Hepatocyte (in vitro differentiated cells): ENCODE results near the gene UTS2R. TPM values are rescaled to one million over a fixed set of nuclear protein-coding genes. Genes with fewer than 3 reads are reported as not detected.
A peak's percentile ranks its signal among the peaks of the same experiment; 100 is the strongest.

Experiments used
- DNase-seq: peaks from one replicate; pipeline ENCODE4 v3.0.0-alpha.2; 2016; ENCODE audit warnings: low spot score
- H2AFZ ChIP-seq: fragments of 200-600 bp; sonication (generic); 2 replicates; pipeline ENCODE4 v1.6.0; 2016; ENCODE audit warnings: antibody characterized with exemption, mild to moderate bottlenecking
- H3K27ac ChIP-seq: fragments of 200-600 bp; sonication (generic); 2 replicates; pipeline ENCODE4 v1.5.1; 2016; ENCODE audit warnings: mild to moderate bottlenecking
- H3K27me3 ChIP-seq: fragments of 200-600 bp; sonication (generic); 2 replicates; pipeline ENCODE4 v1.6.1; 2016
- H3K36me3 ChIP-seq: fragments of 200-600 bp; sonication (generic); replicated peaks from 2 replicates; pipeline ENCODE4 v1.5.1; 2016; ENCODE audit warnings: low read depth; ENCODE audit not compliant: insufficient read depth
- H3K4me1 ChIP-seq: fragments of 200-600 bp; sonication (generic); 2 replicates; pipeline ENCODE4 v1.5.1; 2016; ENCODE audit warnings: mild to moderate bottlenecking, moderate library complexity; ENCODE audit not compliant: insufficient read depth
- H3K4me2 ChIP-seq: fragments of 200-600 bp; sonication (generic); 2 replicates; pipeline ENCODE4 v1.6.0; 2016
- H3K4me3 ChIP-seq: fragments of 200-600 bp; sonication (generic); 2 replicates; pipeline ENCODE4 v1.5.1; 2016; ENCODE audit warnings: mild to moderate bottlenecking
- H3K79me2 ChIP-seq: fragments of 200-600 bp; sonication (generic); 2 replicates; pipeline ENCODE4 v1.6.0; 2017; ENCODE audit warnings: mild to moderate bottlenecking
- H3K9me2 ChIP-seq: fragments of 200-600 bp; sonication (generic); replicated peaks from 2 replicates; pipeline ENCODE4 v1.6.0; 2017; ENCODE audit warnings: mild to moderate bottlenecking; ENCODE audit not compliant: insufficient read depth
- H3K9me3 ChIP-seq: fragments of 200-600 bp; sonication (generic); 2 replicates; pipeline ENCODE4 v1.5.1; 2016; ENCODE audit warnings: low read depth, mild to moderate bottlenecking
- H4K20me1 ChIP-seq: fragments of 200-600 bp; sonication (generic); 2 replicates; pipeline ENCODE4 v1.6.0; 2016; ENCODE audit warnings: mild to moderate bottlenecking; ENCODE audit not compliant: insufficient read depth, poor library complexity, severe bottlenecking
- EZH2 ChIP-seq: fragments of 200-600 bp; sonication (generic); IDR thresholded peaks from 2 replicates; pipeline ENCODE4 v1.6.1; 2016; ENCODE audit warnings: antibody characterized with exemption, mild to moderate bottlenecking, borderline replicate concordance
- EZH2phosphoT487 ChIP-seq: fragments of 200-600 bp; sonication (generic); IDR thresholded peaks from one replicate; pipeline ENCODE4 v1.6.1; 2018; ENCODE audit warnings: antibody characterized with exemption, mild to moderate bottlenecking, low read depth, moderate library complexity; ENCODE audit not compliant: unreplicated experiment, severe bottlenecking
- WGBS: methylation state at CpG from one replicate; pipeline ENCODE4 v1.1.6; 2016; ENCODE audit warnings: low lambda C conversion rate; ENCODE audit errors: missing lambda C conversion rate; 5-methylcytosine and 5-hydroxymethylcytosine counted together
- polyA plus RNA-seq: library from polyadenylated mRNA; unstranded; fragments of >200 nt; fragmentation: Nextera tagmentation; extraction: Ambion mirVana; gene quantifications from 2 replicates; pipeline ENCODE4 v1.2.1, GENCODE V29; 2016
- total RNA-seq: library from RNA; depleted of rRNA; stranded (reverse); fragments of >200 nt; gene quantifications from 2 replicates; pipeline ENCODE4 v1.2.3, GENCODE V29; 2014
- TF ChIP-seq, protein P1 (sequence below): fragments of 200-600 bp; sonication (generic); IDR thresholded peaks from 2 replicates; pipeline ENCODE4 v1.5.1; 2016; ENCODE audit warnings: antibody characterized with exemption, mild to moderate bottlenecking; ENCODE audit not compliant: poor library complexity

UTS2R gene
- total and polyA plus RNA-seq, 2 experiments from 2014 or later = 0.10 TPM; not detected in 1

DNA sequence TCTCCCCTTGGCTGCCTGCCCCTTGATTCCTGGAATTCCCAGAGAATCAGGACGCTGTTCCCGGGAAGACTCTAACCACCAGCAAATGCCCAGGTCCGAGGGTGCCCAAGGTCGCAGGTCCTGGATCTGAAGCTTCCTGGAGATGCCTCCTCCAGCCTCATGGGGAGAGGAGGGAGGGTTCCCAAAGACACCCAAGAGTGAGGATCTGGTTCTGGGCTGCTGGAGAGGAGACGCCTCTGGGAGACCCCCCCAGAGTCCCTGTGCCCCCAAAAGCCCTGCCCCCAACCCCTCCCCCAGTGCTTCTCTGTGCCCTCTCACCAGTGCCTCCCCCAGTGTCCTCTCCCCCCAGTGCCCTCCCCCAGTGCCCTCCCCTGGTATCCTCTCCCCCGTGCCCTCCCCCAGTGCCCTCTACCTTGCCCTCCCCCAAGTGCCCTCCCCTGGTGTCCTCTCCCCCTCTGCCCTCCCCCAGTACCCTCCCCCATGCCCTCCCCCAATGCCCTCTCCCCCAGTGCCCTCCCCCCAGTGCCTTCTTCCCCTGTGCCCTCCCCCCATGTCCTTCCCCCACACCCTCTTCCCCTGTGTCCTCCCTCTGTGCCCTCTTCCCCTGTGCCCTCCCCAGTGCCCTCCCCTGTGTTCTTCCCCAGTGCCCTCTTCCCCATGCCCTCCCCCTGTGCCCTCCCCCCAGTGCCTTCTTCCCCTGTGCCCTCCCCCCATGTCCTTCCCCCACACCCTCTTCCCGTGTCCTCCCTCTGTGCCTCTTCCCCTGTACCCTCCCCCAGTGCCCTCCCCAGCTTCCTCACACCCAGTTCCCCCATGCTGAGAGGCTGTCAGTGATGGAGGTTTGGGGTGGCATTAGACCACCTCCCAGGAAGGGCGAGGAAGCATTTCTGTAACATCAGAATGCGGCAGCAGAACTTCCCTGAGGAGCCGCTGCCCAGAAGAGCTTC is 31.7 kb upstream of the UTS2R start:
- peak overlapping the region; percentile 80 for H3K27ac ChIP-seq
- H3K4me3 ChIP-seq = no peak overlapping the region

DNA sequence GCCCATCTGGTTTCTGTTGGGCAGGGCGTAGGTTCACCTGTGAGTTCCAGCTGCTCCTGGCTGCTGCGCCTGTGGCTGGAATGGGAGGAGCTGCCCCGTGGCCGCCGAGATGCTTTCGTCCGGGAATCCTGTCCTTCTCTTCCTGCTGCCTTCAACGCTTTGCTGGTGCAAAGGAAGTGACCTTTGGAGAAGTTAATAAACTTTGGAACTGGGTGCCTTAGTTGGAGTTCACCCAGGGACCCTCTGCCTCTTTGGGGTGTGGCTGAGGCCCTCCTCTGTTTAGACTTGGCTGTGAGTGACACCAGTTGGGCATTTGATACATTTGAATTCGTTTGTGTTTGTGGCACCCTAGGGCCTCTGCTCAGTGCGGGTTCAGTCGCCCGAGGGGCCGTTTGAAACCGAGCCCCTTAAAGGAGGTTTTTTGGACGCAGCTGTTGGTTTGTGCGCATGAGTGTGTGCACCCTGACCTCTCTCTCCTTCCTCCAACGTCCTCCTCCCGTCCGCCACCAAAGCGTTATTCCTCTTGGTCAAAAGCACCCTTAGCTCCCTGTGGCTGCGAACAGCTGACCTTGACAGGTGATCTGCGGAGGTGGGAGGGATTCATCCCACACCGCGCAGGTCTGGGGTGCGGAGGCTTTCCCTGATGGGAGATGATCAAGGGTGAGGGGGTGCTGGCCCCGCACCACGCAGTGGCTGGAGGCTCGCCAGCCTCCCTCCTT is 29.0 kb upstream of the UTS2R start:
- no peaks in the 10 kb centered on the region for H4K20me1 ChIP-seq
- TF ChIP-seq EZH2phosphoT487 = no peak
- TF ChIP-seq EZH2 = no peak
- TF ChIP-seq, protein P1, sequence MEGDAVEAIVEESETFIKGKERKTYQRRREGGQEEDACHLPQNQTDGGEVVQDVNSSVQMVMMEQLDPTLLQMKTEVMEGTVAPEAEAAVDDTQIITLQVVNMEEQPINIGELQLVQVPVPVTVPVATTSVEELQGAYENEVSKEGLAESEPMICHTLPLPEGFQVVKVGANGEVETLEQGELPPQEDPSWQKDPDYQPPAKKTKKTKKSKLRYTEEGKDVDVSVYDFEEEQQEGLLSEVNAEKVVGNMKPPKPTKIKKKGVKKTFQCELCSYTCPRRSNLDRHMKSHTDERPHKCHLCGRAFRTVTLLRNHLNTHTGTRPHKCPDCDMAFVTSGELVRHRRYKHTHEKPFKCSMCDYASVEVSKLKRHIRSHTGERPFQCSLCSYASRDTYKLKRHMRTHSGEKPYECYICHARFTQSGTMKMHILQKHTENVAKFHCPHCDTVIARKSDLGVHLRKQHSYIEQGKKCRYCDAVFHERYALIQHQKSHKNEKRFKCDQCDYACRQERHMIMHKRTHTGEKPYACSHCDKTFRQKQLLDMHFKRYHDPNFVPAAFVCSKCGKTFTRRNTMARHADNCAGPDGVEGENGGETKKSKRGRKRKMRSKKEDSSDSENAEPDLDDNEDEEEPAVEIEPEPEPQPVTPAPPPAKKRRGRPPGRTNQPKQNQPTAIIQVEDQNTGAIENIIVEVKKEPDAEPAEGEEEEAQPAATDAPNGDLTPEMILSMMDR = no peak
- H3K4me1 ChIP-seq = peaks cover 31% of the 10 kb centered on the region
- no peaks in the 10 kb centered on the region for H3K9me3 ChIP-seq
- H3K4me2 ChIP-seq = no peak overlapping the region
- no peak overlapping the region for H3K4me3 ChIP-seq
- 91% methylated on average over 28 of the region's 28 CpGs for WGBS
- no peaks in the 10 kb centered on the region for H3K79me2 ChIP-seq
- no peaks in the 10 kb centered on the region for H3K9me2 ChIP-seq
- no peak for DNase-seq
- H2AFZ ChIP-seq = no peak overlapping the region
- H3K27me3 ChIP-seq = no peaks in the 10 kb centered on the region
- H3K36me3 ChIP-seq = no peaks in the 10 kb centered on the region
- H3K27ac ChIP-seq = no peak overlapping the region

More for the DNA sequence above, 31.7 kb upstream of the UTS2R start:
- H3K9me2 ChIP-seq = no peaks in the 10 kb centered on the region
- WGBS = 59% methylated on average over 8 of the region's 10 CpGs
- H3K4me2 ChIP-seq = peak overlapping the region; percentile 72
- no peaks in the 10 kb centered on the region for H3K79me2 ChIP-seq
- no peaks in the 10 kb centered on the region for H3K9me3 ChIP-seq
- H3K36me3 ChIP-seq = no peaks in the 10 kb centered on the region
- TF ChIP-seq EZH2phosphoT487 (no peak), EZH2 (no peak)
- TF ChIP-seq, protein P1 = no peak
- peaks cover 27% of the 10 kb centered on the region for H3K4me1 ChIP-seq
- H2AFZ ChIP-seq = peak overlapping the region; percentile 50
- H4K20me1 ChIP-seq = no peaks in the 10 kb centered on the region
- no peaks in the 10 kb centered on the region for H3K27me3 ChIP-seq
- DNase-seq = no peak

DNA sequence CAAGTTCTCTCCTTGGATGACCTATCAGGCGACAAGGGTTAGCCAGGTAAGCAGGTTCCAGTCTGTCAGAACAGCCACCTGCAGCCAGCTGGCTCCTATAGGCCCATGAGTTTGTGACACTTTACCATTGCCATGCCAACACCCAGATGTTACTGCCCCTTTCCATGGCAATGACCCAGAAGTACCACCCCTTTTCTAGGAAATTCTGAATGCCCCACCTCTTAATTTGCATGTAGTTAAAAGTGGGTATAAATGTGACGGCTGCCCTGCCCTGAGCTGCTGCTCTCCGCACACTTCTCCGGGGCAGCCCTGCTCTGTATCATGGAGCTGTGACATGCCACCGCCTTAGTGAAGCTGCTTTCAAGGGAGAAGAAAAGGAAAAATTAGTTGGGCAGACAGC is 28.0 kb upstream of the UTS2R start:
- 94% methylated on average over 5 of the region's 5 CpGs for WGBS
- Histone ChIP-seq H3K9me2 (no peaks in the 10 kb centered on the region), H3K4me1 (peaks cover 33% of the 10 kb centered on the region)

More for the DNA sequence above, 28.0 kb upstream of the UTS2R start:
- Histone ChIP-seq H4K20me1 (no peaks in the 10 kb centered on the region), H3K36me3 (no peaks in the 10 kb centered on the region), H3K27me3 (no peaks in the 10 kb centered on the region), H3K27ac (no peak overlapping the region), H3K9me3 (no peaks in the 10 kb centered on the region), H3K79me2 (no peaks in the 10 kb centered on the region), H3K4me2 (no peak overlapping the region), H3K4me3 (no peak overlapping the region), H2AFZ (no peak overlapping the region)
- TF ChIP-seq, protein P1 = no peak
- TF ChIP-seq EZH2phosphoT487 (no peak), EZH2 (no peak)
- no peak for DNase-seq
